ENCODE measurements around the gene UTF1. TPM values are rescaled to one million over a fixed set of nuclear protein-coding genes. Genes with fewer than 3 reads are reported as not detected.

Gene UTF1
- total RNA-seq, 2 experiments from 2014 or later, result not detected

DNA sequence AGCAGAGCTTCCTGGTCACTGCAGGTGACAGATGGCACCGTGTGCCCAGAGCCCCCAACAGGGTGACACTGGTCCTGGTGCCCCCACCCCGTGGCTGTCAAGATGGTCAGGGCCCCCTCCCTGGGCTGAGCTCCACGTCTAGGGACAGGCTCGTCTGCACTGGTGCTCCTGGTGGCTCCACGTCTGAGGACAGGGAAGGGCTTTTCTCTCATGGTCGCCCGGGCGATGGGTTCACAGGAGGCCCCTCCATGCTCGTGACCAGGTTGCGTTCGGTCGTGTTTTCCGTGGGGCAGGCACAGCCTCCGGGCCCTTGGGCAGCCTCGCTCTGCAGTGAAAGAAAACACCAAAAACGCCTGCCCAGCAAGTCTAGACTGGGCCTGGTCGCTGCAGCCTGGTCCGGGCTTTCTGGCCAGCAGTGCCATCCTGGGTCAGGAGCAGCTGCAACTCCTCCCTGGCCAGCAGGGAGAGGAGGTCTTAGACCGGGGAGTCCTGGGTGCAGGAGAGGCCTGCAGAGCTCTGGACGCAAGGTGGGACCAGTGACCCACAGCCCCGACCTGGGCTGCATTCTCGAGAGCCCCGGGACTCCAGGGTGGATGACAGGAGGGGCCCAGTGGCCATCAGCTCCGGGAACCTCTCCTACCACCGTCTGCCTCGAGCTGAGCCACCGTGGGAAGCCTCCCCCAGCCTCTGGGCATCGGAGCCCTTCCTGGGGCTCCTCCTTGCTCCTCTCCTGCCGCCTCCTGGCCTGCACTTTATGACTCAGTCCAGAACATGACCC is 27.9 kb upstream of the UTF1 start:
- POLR2A ChIA-PET, result no interaction called here

DNA sequence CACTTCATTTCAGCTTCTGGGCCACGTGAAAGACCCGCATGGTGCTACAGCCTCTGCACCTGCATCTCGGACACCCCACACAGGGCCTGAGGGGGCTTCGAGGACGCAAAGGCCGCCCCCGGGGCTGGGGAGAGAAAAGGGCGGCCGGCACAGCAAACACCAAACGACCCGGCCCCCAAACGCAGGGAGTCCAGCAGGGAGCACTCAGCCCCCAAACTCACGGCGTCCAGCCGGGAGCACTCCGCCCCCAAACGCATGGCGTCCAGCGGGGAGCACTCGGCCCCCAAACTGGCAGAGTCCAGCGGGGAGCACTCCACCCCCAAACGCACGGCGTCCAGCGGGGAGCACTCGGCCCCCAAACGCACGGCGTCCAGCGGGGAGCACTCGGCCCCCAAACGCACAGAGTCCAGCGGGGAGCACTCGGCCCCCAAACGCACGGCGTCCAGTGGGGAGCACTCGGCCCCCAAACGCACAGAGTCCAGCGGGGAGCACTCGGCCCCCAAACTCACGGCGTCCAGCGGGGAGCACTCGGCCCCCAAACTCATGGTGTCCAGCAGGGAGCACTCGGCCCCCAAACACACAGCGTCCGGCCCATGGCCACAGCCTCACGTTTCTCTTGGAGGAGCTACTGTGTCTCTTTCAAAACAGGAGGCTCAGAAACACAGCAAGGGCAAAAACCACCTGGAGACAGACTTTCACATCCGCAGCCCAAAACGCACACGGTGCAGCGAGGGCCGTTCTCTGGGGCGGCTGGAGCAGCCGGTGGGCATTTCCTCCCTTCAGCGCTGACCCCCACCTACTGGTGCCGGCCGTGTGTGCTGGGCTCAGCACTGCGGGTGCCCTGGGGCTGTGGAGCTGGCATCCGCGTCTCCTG is 27.0 kb upstream of the UTF1 start:
- no peaks in the 10 kb centered on the region for H3K4me1 ChIP-seq (ENCODE audit: insufficient read depth, low read length, poor library complexity, severe bottlenecking)
- no peak for DNase-seq (ENCODE audit: low spot score)
- no peaks in the 10 kb centered on the region for H3K36me3 ChIP-seq (ENCODE audit: insufficient read depth, low read length)
- no peak overlapping the region for H3K4me3 ChIP-seq (ENCODE audit: low read depth, low read length, poor library complexity, severe bottlenecking)
- H3K9me3 ChIP-seq (ENCODE audit: low read length), result no peaks in the 10 kb centered on the region
- BruUV-seq (replicated peaks), result no TSS peak
- CTCF ChIA-PET (ENCODE audit: unreplicated experiment), result no interaction called here
- no peaks in the 10 kb centered on the region for H3K9me2 ChIP-seq (ENCODE audit: insufficient read depth, low read length)
- no peak overlapping the region for H3K4me2 ChIP-seq (ENCODE audit: low read length)
- no peaks in the 10 kb centered on the region for H4K20me1 ChIP-seq (ENCODE audit: insufficient read depth, low read length)
- H2AFZ ChIP-seq (ENCODE audit: low read length), result no peak overlapping the region
- intact Hi-C loops (cut with micrococcal nuclease; ENCODE audit: unreplicated experiment), result no loop called here
- no peak for TF ChIP-seq EZH2phosphoT487 (IDR thresholded peaks at IDR 0.05; ENCODE audit: borderline replicate concordance, low read depth, low read length)
- no peak overlapping the region for H3K27ac ChIP-seq (ENCODE audit: low read depth, low read length, poor library complexity, severe bottlenecking)
- no peaks in the 10 kb centered on the region for H3K79me2 ChIP-seq (ENCODE audit: insufficient read depth, low read depth, low read length)
- POLR2A ChIA-PET, result interaction anchor here (0.5 kb wide), 1 partner anchor 15 kb away, joined by 3 read pairs; no protein-coding TSS in a partner anchor

More for the DNA sequence above, 27.9 kb upstream of the UTF1 start:
- Histone ChIP-seq H3K79me2 (ENCODE audit: insufficient read depth, low read depth, low read length) (no peaks in the 10 kb centered on the region), H4K20me1 (ENCODE audit: insufficient read depth, low read length) (no peaks in the 10 kb centered on the region), H3K4me2 (ENCODE audit: low read length) (no peak overlapping the region), H3K4me3 (ENCODE audit: low read depth, low read length, poor library complexity, severe bottlenecking) (no peak overlapping the region), H3K27ac (ENCODE audit: low read depth, low read length, poor library complexity, severe bottlenecking) (no peak overlapping the region), H2AFZ (ENCODE audit: low read length) (no peak overlapping the region), H3K9me2 (ENCODE audit: insufficient read depth, low read length) (no peaks in the 10 kb centered on the region), H3K36me3 (ENCODE audit: insufficient read depth, low read length) (no peaks in the 10 kb centered on the region), H3K4me1 (ENCODE audit: insufficient read depth, low read length, poor library complexity, severe bottlenecking) (no peaks in the 10 kb centered on the region), H3K9me3 (ENCODE audit: low read length) (no peaks in the 10 kb centered on the region)
- TF ChIP-seq, protein P1, sequence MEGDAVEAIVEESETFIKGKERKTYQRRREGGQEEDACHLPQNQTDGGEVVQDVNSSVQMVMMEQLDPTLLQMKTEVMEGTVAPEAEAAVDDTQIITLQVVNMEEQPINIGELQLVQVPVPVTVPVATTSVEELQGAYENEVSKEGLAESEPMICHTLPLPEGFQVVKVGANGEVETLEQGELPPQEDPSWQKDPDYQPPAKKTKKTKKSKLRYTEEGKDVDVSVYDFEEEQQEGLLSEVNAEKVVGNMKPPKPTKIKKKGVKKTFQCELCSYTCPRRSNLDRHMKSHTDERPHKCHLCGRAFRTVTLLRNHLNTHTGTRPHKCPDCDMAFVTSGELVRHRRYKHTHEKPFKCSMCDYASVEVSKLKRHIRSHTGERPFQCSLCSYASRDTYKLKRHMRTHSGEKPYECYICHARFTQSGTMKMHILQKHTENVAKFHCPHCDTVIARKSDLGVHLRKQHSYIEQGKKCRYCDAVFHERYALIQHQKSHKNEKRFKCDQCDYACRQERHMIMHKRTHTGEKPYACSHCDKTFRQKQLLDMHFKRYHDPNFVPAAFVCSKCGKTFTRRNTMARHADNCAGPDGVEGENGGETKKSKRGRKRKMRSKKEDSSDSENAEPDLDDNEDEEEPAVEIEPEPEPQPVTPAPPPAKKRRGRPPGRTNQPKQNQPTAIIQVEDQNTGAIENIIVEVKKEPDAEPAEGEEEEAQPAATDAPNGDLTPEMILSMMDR (conservative IDR thresholded peaks at IDR 0.05; ENCODE audit: low read length), result no peak
- no peak for TF ChIP-seq EZH2phosphoT487 (IDR thresholded peaks at IDR 0.05; ENCODE audit: borderline replicate concordance, low read depth, low read length)
- intact Hi-C loops (cut with micrococcal nuclease; ENCODE audit: unreplicated experiment), result no loop called here
- DNase-seq (ENCODE audit: low spot score), result no peak
- CTCF ChIA-PET (ENCODE audit: unreplicated experiment), result no interaction called here
- BruUV-seq (replicated peaks), result no TSS peak

DNA sequence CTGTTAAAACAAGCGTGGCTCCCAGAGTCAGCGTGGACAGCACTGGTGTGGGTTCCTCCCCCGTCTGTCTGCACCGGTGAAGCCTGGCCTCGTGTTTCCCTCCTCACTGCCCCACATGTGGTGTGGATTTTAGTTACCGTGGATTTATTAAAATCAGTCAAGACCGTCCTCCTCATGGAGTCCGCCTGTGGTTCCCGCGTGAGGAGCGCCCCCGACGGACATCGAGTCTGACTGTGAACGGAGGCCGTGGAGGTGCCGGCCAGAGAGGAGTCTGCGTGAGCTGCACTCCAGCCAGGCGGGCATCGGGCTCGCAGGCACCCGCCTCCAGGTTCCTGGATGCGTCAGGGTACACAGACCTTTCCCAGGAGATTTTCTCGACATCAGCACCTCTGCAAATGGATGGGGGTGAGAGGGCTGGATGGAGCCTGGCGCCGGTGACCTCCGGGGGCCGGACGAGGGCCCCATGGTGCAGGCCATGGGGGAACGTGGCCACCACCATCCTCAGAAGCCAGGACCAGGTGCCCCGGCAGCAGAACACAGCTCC is 26.3 kb upstream of the UTF1 start:
- intact Hi-C loops (cut with micrococcal nuclease; ENCODE audit: unreplicated experiment), result no loop called here
- Histone ChIP-seq H3K36me3 (ENCODE audit: insufficient read depth, low read length) (no peaks in the 10 kb centered on the region), H3K79me2 (ENCODE audit: insufficient read depth, low read depth, low read length) (no peaks in the 10 kb centered on the region), H3K9me2 (ENCODE audit: insufficient read depth, low read length) (no peaks in the 10 kb centered on the region), H3K4me3 (ENCODE audit: low read depth, low read length, poor library complexity, severe bottlenecking) (no peak overlapping the region), H2AFZ (ENCODE audit: low read length) (no peak overlapping the region), H3K27ac (ENCODE audit: low read depth, low read length, poor library complexity, severe bottlenecking) (no peak overlapping the region), H3K9me3 (ENCODE audit: low read length) (no peaks in the 10 kb centered on the region), H4K20me1 (ENCODE audit: insufficient read depth, low read length) (no peaks in the 10 kb centered on the region), H3K4me2 (ENCODE audit: low read length) (no peak overlapping the region), H3K4me1 (ENCODE audit: insufficient read depth, low read length, poor library complexity, severe bottlenecking) (no peaks in the 10 kb centered on the region)
- POLR2A ChIA-PET, result interaction anchor here (0.5 kb wide), 1 partner anchor 14 kb away, joined by 3 read pairs; no protein-coding TSS in a partner anchor
- no peak for TF ChIP-seq EZH2phosphoT487 (IDR thresholded peaks at IDR 0.05; ENCODE audit: borderline replicate concordance, low read depth, low read length)
- TF ChIP-seq, protein P1 (conservative IDR thresholded peaks at IDR 0.05; ENCODE audit: low read length), result no peak
- CTCF ChIA-PET (ENCODE audit: unreplicated experiment), result no interaction called here
- no peak for DNase-seq (ENCODE audit: low spot score)
- no TSS peak for BruUV-seq (replicated peaks)

Measured in OCI-LY7 (cell line).